HG02678 (cell line): Measurements from ENCODE around the gene POLR3G.

Source experiments
- ATAC-seq: cut with Tn5 transposase; IDR thresholded peaks from one replicate; pipeline ENCODE4 v1.9.1; 2021; ENCODE audit warnings: mild to moderate bottlenecking, moderate library complexity; ENCODE audit not compliant: unreplicated experiment

Gene POLR3G, protein sequence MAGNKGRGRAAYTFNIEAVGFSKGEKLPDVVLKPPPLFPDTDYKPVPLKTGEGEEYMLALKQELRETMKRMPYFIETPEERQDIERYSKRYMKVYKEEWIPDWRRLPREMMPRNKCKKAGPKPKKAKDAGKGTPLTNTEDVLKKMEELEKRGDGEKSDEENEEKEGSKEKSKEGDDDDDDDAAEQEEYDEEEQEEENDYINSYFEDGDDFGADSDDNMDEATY

DNA sequence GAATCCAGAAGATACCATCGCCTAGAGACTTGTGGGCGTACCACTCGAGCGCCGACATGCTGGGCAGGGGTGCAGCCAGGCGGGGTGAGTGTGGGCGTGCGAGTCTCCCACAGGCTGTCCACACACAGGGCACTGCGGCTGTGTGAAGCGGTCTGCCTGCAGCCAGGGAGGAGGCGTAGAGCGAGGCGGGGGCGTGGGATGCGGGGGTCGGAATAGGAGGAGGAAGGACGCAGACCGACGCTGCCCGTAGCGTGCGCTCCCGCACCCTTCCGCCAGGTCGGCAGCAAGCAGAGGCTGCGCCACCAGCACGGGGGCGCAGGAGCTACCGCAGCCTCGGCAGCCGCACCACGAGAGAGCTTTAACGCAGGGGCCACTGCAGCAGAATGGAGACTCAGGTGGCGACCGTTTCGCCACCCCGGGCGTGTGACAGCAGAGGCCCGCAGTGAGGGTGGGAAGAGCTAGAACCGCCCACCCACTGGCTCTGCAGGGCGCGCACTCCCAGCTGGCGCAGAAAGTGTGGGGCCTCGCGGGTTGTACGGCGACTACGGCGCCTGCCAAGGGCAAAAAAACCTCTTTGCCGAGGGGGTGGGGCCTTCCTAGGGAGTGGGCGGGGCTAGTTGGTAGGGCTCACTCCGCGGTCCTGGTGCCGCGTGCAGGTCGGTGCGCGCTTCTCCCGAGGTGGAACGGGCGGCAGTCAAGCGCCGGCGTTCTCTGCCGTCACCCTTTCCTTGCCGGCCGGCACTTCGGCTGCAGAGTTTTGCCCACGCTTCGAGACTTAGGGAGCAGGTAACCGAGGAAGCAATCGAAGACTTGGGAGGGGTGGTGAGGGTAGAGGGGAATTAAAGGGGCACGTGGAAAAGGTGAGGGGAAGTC is at the start of gene POLR3G, which contains the start of gene MBLAC2:
Gene POLR3G, plus strand, starts transcription at position 630 of the 873 bp plus-strand sequence. CDS start 10,704 bp downstream, outside the sequence.
Gene MBLAC2, minus strand, starts transcription at position 537 of the 873 bp plus-strand sequence. Its CDS starts 479 bp downstream, at position 58.
- ATAC-seq: peak; percentile 85

DNA sequence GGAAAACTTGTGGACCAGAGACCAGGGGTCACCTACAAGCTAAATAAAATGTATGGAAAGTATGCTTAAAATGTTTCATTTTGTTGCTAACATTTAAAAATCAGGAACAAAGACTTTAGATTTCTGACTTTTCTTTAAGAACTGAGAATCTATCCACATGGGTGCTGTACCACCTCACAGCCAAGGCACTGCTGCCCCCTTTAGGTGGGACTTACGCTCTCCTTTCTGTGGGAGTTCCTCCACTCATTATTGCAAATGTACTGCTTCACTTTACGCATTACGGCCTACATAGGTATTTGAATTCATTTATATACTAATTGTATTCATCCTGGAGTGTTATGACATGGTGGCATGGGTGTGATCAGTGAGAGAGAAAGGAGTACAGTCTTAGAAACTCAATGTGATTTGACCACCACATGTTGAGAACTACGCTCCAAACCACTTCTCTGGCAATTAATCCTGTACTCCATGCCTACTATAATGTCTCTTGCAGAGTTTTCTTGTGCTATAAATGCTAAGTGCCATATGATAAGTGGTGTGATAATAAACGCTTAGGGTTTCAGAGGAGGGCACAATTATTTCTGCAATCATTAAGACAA is 40.4 kb upstream of the POLR3G start:
- ATAC-seq: peak; percentile 74

DNA sequence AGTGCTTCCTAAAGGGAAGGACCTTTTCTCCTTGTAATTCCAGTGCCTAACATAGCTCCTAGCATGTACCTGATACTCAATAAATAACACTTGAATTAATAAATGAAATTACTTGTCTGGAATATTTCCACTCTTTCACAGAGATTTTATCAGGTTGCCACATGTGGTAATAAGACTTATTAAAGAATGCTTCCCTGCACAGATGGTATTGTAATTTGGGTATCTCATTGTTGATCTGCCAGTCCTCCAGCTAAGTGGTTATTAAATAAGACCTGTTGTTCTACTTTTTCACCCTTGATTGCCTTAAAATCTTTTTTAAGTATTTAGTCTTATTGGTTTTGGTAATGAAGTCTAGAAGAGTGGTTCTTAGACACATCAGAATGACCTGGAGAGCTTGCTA is 37.0 kb upstream of the POLR3G start:
- ATAC-seq: no peak

GRCh38 chr5:90438100-90438499 is 36.6 kb upstream of the POLR3G start:
- ATAC-seq: no peak

DNA sequence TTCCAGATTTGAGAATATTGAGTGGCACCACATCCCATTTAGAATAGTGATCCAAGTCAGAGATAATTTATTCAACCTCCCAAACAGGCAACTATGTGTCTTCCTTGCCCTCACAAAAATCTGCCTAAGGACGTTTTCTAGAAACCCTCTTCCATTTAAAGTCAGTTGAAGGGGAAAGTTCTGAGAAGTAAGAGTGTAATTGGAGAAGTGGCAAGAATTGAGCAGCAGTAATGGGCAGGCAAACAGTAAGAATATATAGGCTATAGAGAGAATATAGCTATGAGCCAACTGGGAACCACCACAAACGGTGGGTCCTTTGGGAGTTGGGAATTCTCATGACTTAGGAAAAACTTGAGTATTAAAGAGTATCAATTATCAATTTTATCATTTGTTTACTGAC is 34.0 kb upstream of the POLR3G start:
- ATAC-seq: no peak

DNA sequence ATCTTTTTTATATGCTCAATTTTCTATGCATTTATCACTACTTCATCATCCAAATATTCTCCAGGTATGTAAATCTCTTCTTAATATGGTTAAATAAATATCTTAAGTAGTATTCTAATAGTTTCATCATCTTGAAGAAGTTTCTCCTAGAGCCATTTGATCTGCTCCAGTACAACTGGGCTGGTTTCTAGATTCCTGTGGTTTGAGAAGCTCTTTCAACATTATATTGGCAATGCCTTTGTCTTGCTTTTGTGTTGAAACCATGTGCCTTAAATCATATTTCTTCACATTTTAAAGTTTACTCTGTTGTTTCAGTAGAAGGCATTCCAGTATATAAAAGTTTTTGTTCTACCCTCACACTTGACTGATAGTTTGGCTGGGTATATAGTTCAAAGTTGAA is 27.7 kb upstream of the POLR3G start:
- ATAC-seq: no peak

GRCh38 chr5:90461288-90461687 is 13.4 kb upstream of the POLR3G start:
- ATAC-seq: no peak

DNA sequence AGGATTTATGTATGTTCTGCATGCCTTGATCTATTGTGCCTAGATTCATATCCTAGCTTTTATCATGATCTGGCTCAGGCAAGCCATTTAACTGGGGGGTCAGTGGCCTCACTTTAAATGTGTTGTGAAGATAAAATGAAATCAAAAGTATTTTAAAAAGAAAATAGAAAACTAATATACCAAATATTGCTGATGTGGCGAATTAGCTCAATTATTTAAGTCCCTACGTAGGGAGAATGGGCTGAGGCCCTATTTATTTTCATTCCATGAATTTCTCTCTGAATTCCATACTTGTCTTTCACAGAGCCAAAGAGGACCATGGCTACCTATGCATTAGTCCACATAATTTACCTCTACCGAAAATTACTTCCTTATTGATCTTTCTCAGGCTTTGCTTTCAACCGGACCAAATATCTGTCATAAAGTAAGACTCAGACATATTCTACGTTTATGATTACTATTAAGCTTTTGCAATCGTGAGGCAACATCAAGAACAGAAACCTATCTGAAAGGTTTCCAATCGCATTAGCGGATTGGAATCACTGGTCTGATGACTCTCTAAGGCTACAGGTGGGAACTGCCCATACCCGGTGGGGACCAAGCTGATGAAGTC is 1.8 kb upstream of the POLR3G start:
- no peak for ATAC-seq

- peak; percentile 5 for ATAC-seq
These were observed 1.0 kb upstream of the POLR3G start for GRCh38 chr5:90473396-90474234.

DNA sequence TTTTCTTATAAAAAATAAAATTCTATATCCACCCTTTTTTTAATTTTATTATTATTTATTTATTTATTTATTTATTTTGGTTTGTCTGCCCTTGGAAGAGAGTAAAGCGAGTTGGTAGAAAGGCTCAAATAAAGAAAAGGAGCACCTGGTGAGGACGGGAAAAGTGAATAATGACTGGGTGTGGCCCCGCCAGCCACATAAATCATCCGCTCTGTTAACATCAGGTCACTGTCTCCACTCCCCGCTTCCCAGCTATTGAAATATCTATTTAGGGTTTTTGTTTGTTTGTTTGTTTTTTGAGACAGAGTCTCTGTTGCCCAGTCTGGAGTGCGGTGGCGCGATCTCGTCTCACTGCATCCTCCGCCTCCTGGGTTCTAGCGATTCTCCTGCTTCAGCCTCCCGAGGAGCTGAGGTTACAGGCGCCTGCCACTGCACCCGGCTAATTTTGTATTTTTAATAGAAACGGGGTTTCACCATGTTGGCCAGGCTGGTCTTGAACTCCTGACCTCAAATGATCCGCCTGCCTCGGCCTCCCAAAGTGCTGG is 844 bp downstream of the POLR3G start:
- no peak for ATAC-seq

GRCh38 chr5:90476391-90476790 is 1.7 kb downstream of the POLR3G start:
- ATAC-seq: no peak

GRCh38 chr5:90477073-90477472 is 2.4 kb downstream of the POLR3G start:
- ATAC-seq: no peak

GRCh38 chr5:90477621-90478215 is 3.1 kb downstream of the POLR3G start:
- no peak for ATAC-seq

DNA sequence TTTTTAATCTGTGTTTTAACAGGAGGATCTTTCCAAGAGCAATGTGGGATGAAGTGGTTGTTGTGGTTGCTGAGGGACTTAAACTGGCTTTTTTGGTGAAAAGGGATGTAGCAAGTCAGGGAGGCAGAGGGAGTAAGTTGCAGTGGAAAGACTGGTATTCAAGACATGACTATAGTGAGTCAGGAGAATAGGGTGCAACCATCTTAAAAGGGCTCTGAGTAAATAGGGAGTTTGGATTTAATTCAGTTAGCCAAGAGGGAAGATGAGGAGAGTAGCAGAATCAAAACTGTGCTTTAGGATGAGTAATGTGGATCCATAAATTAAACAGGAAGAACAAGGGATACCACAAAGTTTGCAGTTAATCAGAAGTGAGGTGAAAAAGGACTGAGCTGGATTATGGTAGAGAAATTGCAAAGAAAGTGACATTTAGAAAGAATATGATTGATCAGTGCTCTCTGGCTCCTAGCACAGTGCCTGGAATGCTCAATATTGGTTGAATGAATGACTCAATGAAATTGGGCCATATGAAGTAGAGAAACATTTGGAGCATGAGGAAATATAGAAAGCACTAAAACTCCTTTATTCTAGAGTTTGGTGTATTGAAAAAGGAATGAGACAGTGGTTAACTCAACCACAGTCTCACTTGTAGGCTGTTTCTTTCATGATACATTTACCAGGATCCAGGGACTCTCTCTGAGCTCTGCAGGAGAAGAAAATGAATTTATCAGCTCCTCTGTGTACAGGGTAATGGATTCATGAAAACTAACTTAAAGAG is 5.1 kb downstream of the POLR3G start:
- ATAC-seq: no peak

GRCh38 chr5:90480699-90481098 is 6.0 kb downstream of the POLR3G start:
- ATAC-seq: no peak

- no peak for ATAC-seq
These were observed 8.5 kb downstream of the POLR3G start for GRCh38 chr5:90483206-90483605.

DNA sequence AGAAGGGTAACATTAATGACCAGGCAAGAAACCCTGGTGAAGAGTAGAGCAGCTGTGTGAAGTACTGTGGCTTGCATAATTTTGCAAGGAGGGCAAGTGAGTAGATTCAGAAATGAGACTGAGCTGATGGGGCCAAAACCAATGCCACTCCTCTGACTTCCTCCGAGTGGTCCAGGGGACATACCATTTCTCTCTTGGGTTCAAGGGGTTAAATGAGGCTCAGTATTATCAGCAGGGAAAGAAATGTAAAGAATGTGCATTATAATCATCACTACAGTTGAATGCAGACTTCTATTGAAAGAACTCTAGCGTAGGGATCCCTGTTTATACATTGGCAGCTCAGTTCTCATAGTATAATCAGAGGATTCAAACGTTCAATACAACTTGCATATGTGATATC is 9.9 kb downstream of the POLR3G start:
- ATAC-seq: no peak

- no peak for ATAC-seq
These were observed 14.1 kb downstream of the POLR3G start for GRCh38 chr5:90488791-90489190.

DNA sequence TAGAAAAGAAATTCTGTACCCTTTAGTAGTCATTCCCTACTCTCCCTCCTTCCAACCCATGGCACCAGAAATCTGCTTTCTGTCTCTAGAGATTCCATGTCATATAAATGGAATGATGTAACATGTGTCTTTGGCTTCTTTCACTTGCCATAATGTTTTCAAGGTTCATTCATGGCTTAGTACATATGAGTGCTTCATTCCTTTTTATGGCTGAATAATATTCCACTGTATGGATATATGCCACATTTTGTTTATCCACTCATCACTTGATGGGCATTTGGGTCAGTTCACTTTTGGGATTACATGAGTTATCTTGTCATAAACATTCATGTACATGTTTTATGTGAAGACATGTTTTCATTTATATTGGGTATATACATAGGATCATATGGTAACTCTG is 19.4 kb downstream of the POLR3G start:
- no peak for ATAC-seq
